ENCODE measurements around the gene GSTO2.
A peak's percentile ranks its signal among the peaks of the same experiment; 100 is the strongest.

Gene GSTO2

DNA sequence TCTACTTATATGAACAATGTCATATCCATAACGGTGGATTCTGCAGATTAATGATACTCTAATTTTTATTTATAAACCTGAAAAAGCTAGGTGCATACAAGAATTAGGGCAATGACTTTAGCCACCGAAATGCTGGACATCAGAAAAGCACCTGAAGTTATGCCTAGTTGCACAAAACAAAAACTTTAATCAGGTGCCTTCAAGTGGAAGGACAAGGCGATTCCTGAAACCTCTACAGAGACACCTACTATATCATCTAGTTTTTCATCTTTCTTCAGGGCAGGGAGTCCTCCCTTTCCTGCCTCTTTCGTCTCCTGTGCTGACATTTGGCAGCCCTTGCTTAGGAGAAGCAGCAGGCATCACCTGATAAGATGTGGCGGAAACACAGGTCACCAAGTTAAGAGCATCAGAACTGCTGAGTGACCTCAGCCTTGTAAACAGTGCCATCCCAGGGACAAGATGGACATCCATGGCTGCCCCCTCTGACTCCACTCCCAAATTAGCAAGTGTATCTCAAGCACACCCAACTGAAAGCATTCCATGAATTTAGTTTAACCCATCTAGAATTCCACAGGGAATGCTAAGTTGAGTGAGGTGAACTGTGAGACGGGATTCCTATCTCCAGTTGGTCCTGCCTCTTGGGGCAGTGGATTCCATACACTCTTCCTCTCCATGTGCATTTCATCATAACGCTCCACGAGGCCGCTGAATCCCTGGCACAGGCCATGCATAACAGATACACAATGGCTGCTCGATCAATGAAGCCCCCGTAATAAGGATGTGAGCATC, 63.5 kb downstream of the GSTO2 start:
- Histone ChIP-seq H3K36me3 (ENCODE audit: control insufficient read depth, insufficient read depth, low read length) (no peaks in the 10 kb centered on the region), H3K4me3 (ENCODE audit: insufficient read depth, low read depth, low read length) (no peak overlapping the region), H3K27me3 (ENCODE audit: control insufficient read depth, insufficient read depth, low read length, poor library complexity, severe bottlenecking) (peaks cover 70% of the 10 kb centered on the region), H3K9me3 (ENCODE audit: control insufficient read depth, low read length) (no peaks in the 10 kb centered on the region), H3K4me1 (ENCODE audit: control insufficient read depth, insufficient read depth, low read length) (peaks cover 54% of the 10 kb centered on the region), H3K27ac (ENCODE audit: insufficient read depth, low read depth, low read length, poor library complexity, severe bottlenecking) (no peak overlapping the region)
- WGBS, 2 experiments = 92 to 93% methylated on average over 10 to 11 of the region's 11 CpGs

DNA sequence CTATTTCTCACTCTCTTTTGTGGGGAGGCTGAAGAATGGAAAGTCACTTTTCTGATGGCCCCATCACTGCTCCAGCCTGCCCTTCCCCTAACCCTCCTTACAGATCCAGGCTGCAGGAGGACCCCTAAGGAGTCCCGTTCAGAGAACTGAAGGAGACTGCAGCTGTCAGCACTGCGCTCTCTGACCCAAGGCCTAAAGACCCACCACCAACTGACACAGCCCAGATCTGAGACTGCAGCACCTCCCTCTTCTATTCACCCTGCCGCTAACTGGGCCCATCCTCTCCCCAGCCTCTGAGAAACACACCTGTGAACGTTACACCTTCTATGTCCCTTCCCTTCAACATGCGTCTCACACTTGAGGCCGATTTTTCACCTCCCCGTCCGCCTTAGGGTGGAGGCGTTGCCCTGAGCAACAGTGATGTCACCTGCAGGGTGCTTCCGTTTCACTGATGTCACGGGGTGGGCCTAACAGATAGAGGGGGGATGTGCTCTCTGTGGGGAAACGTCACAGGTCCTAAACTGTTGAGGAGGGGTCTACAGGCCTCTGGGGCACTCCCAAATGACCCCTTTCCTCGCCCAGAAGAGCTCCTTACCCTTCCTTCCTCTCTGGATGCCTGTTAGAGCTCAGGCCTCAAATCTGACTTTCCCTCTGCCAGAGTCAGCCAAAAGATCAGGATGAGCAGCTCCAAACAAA, 64.2 kb downstream of the GSTO2 start:
- Histone ChIP-seq H3K4me1 (ENCODE audit: control insufficient read depth, insufficient read depth, low read length) (peaks cover 47% of the 10 kb centered on the region), H3K27me3 (ENCODE audit: control insufficient read depth, insufficient read depth, low read length, poor library complexity, severe bottlenecking) (peaks cover 67% of the 10 kb centered on the region), H3K4me3 (ENCODE audit: insufficient read depth, low read depth, low read length) (no peak overlapping the region), H3K36me3 (ENCODE audit: control insufficient read depth, insufficient read depth, low read length) (no peaks in the 10 kb centered on the region), H3K27ac (ENCODE audit: insufficient read depth, low read depth, low read length, poor library complexity, severe bottlenecking) (no peak overlapping the region), H3K9me3 (ENCODE audit: control insufficient read depth, low read length) (no peaks in the 10 kb centered on the region)
- 51 to 59% methylated on average over 13 of the region's 13 CpGs for WGBS, 2 experiments

DNA sequence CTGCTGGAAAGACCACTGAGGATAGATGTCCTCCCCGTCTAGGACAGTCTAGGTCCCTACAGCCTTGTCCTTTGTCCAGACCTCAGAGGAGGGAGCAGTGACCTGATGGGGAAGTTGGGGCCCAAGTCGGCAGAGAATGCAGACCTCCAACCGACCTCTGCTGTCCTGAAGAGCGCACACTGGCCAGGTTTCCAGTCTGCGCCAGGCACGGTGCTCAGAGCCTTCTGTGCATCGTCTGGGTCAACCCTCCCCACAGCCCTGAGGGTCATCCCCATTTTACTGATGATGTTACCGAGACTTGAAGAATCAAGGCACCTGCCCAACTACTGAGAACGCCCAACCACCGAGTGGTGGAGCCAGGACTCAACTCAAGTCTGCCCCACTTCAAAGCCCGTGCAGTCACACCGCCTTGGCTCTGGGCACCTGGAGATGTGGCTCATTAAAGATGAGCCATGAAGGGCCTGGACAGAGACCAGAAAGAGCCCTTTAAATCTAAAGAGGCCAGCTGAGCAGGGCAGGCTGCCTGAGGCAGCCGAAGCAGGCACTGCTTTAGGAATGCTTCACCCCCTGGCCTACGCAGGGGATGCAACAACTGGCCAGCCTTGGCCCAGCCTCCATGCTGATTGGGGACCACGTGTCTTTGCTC, 64.9 kb downstream of the GSTO2 start:
- Histone ChIP-seq H3K4me3 (ENCODE audit: insufficient read depth, low read depth, low read length) (no peak overlapping the region), H3K36me3 (ENCODE audit: control insufficient read depth, insufficient read depth, low read length) (no peaks in the 10 kb centered on the region), H3K27me3 (ENCODE audit: control insufficient read depth, insufficient read depth, low read length, poor library complexity, severe bottlenecking) (peaks cover 68% of the 10 kb centered on the region), H3K9me3 (ENCODE audit: control insufficient read depth, low read length) (no peaks in the 10 kb centered on the region), H3K27ac (ENCODE audit: insufficient read depth, low read depth, low read length, poor library complexity, severe bottlenecking) (no peak overlapping the region), H3K4me1 (ENCODE audit: control insufficient read depth, insufficient read depth, low read length) (peaks cover 41% of the 10 kb centered on the region)
- 79 to 80% methylated on average over 15 of the region's 15 CpGs for WGBS, 2 experiments

DNA sequence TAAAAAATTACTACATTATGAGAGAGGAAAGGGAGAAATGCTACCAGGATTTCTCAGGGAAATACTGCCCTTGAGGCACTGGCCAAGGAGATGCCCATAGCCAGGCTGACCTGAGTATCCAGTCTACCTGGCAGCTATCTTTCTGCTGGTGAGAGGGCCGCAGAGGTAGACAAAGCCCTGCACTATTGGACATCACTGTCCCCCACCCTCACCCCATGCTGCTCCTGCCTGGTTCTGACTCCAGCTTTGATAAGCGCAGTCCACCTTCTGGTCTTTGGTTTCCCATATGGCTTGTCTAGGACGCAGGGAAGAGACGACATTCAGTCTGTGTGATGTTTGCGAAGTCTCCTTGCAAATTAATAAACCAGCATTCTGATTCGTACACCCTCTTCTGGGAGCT, 65.6 kb downstream of the GSTO2 start:
- H3K4me1 ChIP-seq (ENCODE audit: control insufficient read depth, insufficient read depth, low read length) = peaks cover 34% of the 10 kb centered on the region
- no peak overlapping the region for H3K27ac ChIP-seq (ENCODE audit: insufficient read depth, low read depth, low read length, poor library complexity, severe bottlenecking)
- no peaks in the 10 kb centered on the region for H3K9me3 ChIP-seq (ENCODE audit: control insufficient read depth, low read length)
- peaks cover 71% of the 10 kb centered on the region for H3K27me3 ChIP-seq (ENCODE audit: control insufficient read depth, insufficient read depth, low read length, poor library complexity, severe bottlenecking)
- no peaks in the 10 kb centered on the region for H3K36me3 ChIP-seq (ENCODE audit: control insufficient read depth, insufficient read depth, low read length)
- 92 to 96% methylated on average over 6 of the region's 6 CpGs for WGBS, 2 experiments
- H3K4me3 ChIP-seq (ENCODE audit: insufficient read depth, low read depth, low read length) = no peak overlapping the region

DNA sequence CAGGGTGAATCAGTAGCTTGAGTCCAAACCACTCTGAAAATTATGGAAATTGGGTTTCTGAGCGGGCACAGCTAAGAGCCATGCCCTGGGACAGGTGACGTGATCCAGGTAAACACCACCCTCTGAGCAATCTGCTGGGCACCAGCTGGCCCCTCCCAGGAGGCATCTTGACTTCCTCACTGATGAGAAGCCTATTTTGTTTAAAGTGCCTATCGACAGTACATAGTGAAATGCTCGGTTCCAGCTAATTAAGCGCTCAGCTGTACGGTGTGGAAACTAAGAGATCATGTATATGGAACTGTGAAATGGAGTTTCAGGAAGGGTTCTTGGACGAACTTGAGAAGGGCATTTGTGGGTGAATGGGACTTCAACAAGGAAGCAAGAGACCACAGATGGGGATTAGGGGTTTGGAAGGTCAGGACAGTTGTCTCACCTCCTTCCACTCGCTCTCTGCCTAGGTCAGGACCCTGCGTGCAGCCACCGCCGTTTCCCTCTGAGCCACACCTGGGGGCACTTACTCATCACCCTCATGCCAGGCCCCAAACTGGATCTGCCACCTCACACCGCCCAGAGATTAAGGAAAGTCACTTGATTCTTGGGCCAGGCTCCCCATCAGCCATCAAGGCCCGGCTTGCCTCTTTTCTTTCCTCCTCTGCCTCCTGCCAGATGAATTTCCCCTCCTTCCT, 66.1 kb downstream of the GSTO2 start:
- Histone ChIP-seq H3K27ac (ENCODE audit: insufficient read depth, low read depth, low read length, poor library complexity, severe bottlenecking) (no peak overlapping the region), H3K36me3 (ENCODE audit: control insufficient read depth, insufficient read depth, low read length) (no peaks in the 10 kb centered on the region), H3K4me1 (ENCODE audit: control insufficient read depth, insufficient read depth, low read length) (peaks cover 29% of the 10 kb centered on the region), H3K9me3 (ENCODE audit: control insufficient read depth, low read length) (no peaks in the 10 kb centered on the region), H3K27me3 (ENCODE audit: control insufficient read depth, insufficient read depth, low read length, poor library complexity, severe bottlenecking) (peaks cover 71% of the 10 kb centered on the region), H3K4me3 (ENCODE audit: insufficient read depth, low read depth, low read length) (no peak overlapping the region)
- WGBS, 2 experiments = 93 to 94% methylated on average over 13 of the region's 13 CpGs

DNA sequence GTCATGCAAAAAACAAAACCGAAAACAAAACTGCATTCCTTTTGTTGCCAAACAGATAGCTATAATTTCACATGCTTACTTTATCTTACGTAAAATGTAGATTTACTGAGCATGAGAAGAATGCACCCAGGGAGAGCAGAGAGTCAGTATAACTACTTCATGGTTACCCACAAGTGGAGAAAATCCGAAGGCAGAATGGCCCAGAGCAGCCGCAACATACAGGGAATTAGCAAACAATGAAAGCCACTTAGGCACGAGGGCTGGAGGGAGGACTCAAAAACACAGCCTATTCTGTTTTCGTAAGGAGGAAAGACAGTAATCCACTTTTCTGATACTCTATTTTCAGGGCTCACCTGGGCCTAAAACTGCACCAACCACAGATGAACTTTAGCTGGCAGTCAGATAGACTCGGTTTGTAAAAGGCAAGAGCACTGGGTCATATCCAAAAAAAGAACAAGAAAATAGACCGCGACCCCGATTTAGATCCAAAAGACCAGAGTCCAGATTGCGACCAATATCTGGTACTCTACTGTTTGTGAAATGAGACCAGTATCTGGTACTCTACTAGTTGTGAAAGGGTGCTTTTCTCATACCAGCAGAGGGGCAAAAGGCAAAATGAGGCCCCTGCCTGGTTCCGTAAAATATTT, 68.0 kb downstream of the GSTO2 start:
- 11 to 16% methylated on average over 12 of the region's 12 CpGs for WGBS, 2 experiments
- Histone ChIP-seq H3K9me3 (ENCODE audit: control insufficient read depth, low read length) (no peaks in the 10 kb centered on the region), H3K4me3 (ENCODE audit: insufficient read depth, low read depth, low read length) (peak overlapping the region; percentile 84), H3K27me3 (ENCODE audit: control insufficient read depth, insufficient read depth, low read length, poor library complexity, severe bottlenecking) (peaks cover 60% of the 10 kb centered on the region), H3K27ac (ENCODE audit: insufficient read depth, low read depth, low read length, poor library complexity, severe bottlenecking) (no peak overlapping the region), H3K4me1 (ENCODE audit: control insufficient read depth, insufficient read depth, low read length) (peaks cover 16% of the 10 kb centered on the region), H3K36me3 (ENCODE audit: control insufficient read depth, insufficient read depth, low read length) (no peaks in the 10 kb centered on the region)

DNA sequence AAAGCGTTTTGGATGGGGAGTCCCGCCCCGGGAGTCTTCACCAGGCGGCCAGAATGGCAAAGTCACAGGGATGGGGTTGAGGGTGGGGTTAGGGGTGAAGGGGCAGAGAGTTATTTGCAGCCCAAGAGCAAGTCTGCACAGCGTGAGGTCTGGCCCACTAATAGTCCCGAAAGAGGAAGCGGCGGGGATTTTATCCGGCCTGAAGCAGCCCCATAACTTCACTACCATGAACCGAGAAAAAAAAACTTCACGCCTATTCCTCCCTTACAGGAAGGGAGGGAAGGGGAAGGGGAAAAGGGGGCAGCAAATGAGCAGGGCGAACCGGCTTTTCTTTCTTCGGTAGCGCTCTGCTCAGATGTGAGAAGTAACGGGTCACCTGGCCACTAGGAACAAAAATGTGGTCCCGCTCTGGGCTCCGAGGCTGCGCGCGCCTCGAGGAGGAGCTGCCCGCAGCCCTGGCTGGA, 68.6 kb downstream of the GSTO2 start:
- H3K36me3 ChIP-seq (ENCODE audit: control insufficient read depth, insufficient read depth, low read length) = no peaks in the 10 kb centered on the region
- H3K27me3 ChIP-seq (ENCODE audit: control insufficient read depth, insufficient read depth, low read length, poor library complexity, severe bottlenecking) = peaks cover 54% of the 10 kb centered on the region
- peaks cover 15% of the 10 kb centered on the region for H3K4me1 ChIP-seq (ENCODE audit: control insufficient read depth, insufficient read depth, low read length)
- peak overlapping the region; percentile 56 for H3K27ac ChIP-seq (ENCODE audit: insufficient read depth, low read depth, low read length, poor library complexity, severe bottlenecking)
- H3K9me3 ChIP-seq (ENCODE audit: control insufficient read depth, low read length) = no peaks in the 10 kb centered on the region
- peak overlapping the region; percentile 84 for H3K4me3 ChIP-seq (ENCODE audit: insufficient read depth, low read depth, low read length)
- 1 to 2% methylated on average over 19 to 21 of the region's 23 CpGs for WGBS, 2 experiments

DNA sequence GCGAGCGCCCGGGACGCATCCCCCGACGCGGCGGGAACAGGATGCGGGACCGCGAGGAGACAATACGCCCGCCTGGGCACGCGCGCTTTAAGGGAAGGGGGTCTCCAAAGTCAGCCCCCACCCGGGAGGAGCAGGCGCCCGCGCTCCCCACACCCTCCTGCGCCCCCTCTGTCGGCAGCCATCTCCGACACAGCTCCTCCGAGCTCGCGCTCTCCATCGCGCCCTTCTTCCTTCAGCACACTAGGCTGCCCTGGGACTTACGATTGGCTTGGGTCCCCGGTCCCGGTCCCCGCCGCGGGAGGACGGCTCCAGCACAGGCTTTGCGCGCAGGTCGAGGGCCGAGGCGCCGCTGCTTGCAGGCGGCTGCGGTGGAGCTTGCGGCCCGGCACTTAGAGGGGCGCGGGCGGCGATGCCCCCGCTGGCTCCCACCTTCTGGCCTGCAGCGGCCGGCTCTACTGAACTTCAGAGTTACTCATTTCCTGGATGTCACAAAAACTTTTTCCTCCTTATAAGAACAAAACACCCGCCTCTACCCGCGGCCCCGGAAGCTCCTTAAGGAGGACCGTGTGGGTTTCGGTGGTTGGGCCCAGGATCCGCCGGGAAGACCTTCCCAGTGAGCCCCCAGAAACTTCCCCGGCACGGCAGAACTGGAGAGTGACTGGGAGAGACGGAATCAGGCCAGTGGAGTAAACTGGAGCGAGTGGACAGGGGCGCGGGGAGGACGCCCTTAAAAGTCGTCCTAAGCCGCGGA, 69.2 kb downstream of the GSTO2 start, which contains the start of gene ITPRIP:
ITPRIP (minus strand) TSS at position 481 of the 751 bp plus-strand sequence. CDS start 22,414 bp downstream, outside the sequence.
- Histone ChIP-seq H3K27me3 (ENCODE audit: control insufficient read depth, insufficient read depth, low read length, poor library complexity, severe bottlenecking) (peaks cover 48% of the 10 kb centered on the region), H3K27ac (ENCODE audit: insufficient read depth, low read depth, low read length, poor library complexity, severe bottlenecking) (peak within 1 kb of the TSS; percentile 56), H3K36me3 (ENCODE audit: control insufficient read depth, insufficient read depth, low read length) (no peaks in the 10 kb centered on the region), H3K4me3 (ENCODE audit: insufficient read depth, low read depth, low read length) (peak within 1 kb of the TSS; percentile 84), H3K4me1 (ENCODE audit: control insufficient read depth, insufficient read depth, low read length) (peaks cover 12% of the 10 kb centered on the region), H3K9me3 (ENCODE audit: control insufficient read depth, low read length) (no peaks in the 10 kb centered on the region)
- WGBS, 2 experiments = 0% methylated on average over 70 of the region's 70 CpGs

DNA sequence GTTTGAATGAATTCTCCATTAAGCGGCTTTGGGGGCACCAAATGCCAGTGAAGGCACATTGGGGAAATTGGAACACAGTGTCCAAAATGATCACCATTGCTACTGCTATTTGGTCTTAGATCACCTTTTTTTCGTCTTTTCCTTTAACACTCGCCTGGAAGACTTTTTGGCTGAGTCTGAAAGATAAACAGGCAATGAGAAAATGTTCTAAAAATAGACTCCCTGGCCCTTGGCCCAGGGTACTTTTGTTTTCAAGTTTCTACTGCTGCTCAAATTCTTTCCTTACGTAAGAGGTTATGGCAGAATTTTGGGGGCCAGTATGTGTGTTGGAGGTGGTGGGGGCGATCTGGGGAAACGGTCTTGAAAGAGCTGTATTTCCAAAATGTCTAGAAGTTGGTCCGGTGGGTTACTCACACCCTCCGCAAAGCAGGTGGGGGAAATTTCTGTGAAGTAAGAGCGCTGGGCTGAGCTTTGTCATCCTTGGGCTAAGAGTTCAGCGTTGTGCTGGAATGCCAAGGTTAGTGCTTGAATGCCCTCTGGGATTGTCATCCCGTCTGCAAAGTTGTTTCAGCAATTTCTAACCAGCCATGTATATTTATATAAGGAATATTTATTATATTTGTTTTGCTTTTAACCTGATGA, 70.6 kb downstream of the GSTO2 start:
- no peak overlapping the region for H3K27ac ChIP-seq (ENCODE audit: insufficient read depth, low read depth, low read length, poor library complexity, severe bottlenecking)
- peak overlapping the region; percentile 84 for H3K4me3 ChIP-seq (ENCODE audit: insufficient read depth, low read depth, low read length)
- H3K27me3 ChIP-seq (ENCODE audit: control insufficient read depth, insufficient read depth, low read length, poor library complexity, severe bottlenecking) = peaks cover 46% of the 10 kb centered on the region
- H3K9me3 ChIP-seq (ENCODE audit: control insufficient read depth, low read length) = no peaks in the 10 kb centered on the region
- H3K36me3 ChIP-seq (ENCODE audit: control insufficient read depth, insufficient read depth, low read length) = no peaks in the 10 kb centered on the region
- WGBS, 2 experiments = 77 to 83% methylated on average over 10 to 11 of the region's 11 CpGs
- peaks cover 3% of the 10 kb centered on the region for H3K4me1 ChIP-seq (ENCODE audit: control insufficient read depth, insufficient read depth, low read length)

Data from ectodermal cell (in vitro differentiated cells).